ENCODE results near the gene PARVB.

GRCh38 chr22:44012162-44012561, 11.9 kb upstream of the PARVB start:
- TF ChIP-seq CTCF (IDR thresholded peaks at IDR 0.05): no peak
- no peak for TF ChIP-seq POLR2A (IDR thresholded peaks at IDR 0.05)
